HG02678 (cell line): ENCODE measurements around the gene PAPPA2.
"Not testable (repeated sequence)": the region's sequence is repeated elsewhere in the genome, so short reads cannot be mapped to it uniquely, and the experiment has no call there.

Experiments used
- ATAC-seq: cut with Tn5 transposase; IDR thresholded peaks from one replicate; pipeline ENCODE4 v1.9.1; 2021; ENCODE audit warnings: mild to moderate bottlenecking, moderate library complexity; ENCODE audit not compliant: unreplicated experiment

The PAPPA2 gene

GRCh38 chr1:176602388-176603004 is 139.5 kb downstream of the PAPPA2 start:
- no peak for ATAC-seq

GRCh38 chr1:176603696-176604095 is 140.7 kb downstream of the PAPPA2 start:
- no peak for ATAC-seq

- no peak for ATAC-seq
Observed at GRCh38 chr1:176604461-176604860, 141.5 kb downstream of the PAPPA2 start.

GRCh38 chr1:176605176-176605575 is 142.2 kb downstream of the PAPPA2 start:
- ATAC-seq: no peak

GRCh38 chr1:176609556-176610408 is 146.8 kb downstream of the PAPPA2 start:
- no peak for ATAC-seq

GRCh38 chr1:176612791-176613190 is 149.8 kb downstream of the PAPPA2 start:
- no peak for ATAC-seq

- no peak for ATAC-seq
Observed at GRCh38 chr1:176617881-176618280, 154.9 kb downstream of the PAPPA2 start.

- ATAC-seq: no peak
Observed at GRCh38 chr1:176619261-176619660, 156.3 kb downstream of the PAPPA2 start.

- ATAC-seq: no peak
Observed at GRCh38 chr1:176625365-176625764, 162.4 kb downstream of the PAPPA2 start.

- no peak for ATAC-seq
Observed at GRCh38 chr1:176626572-176627061, 163.6 kb downstream of the PAPPA2 start.

GRCh38 chr1:176628775-176629174 is 165.8 kb downstream of the PAPPA2 start:
- no peak for ATAC-seq

- not testable (repeated sequence) for ATAC-seq
Observed at GRCh38 chr1:176634733-176635132, 171.8 kb downstream of the PAPPA2 start.

GRCh38 chr1:176638713-176639526 is 175.9 kb downstream of the PAPPA2 start:
- ATAC-seq: no peak

- ATAC-seq: no peak
Observed at GRCh38 chr1:176643536-176643935, 180.6 kb downstream of the PAPPA2 start.

- ATAC-seq: no peak
Observed at GRCh38 chr1:176648556-176648955, 185.6 kb downstream of the PAPPA2 start.

GRCh38 chr1:176656257-176656995 is 193.5 kb downstream of the PAPPA2 start:
- ATAC-seq: no peak

GRCh38 chr1:176669782-176670181 is 206.8 kb downstream of the PAPPA2 start:
- no peak for ATAC-seq

- ATAC-seq: no peak
Observed at GRCh38 chr1:176670853-176671252, 207.9 kb downstream of the PAPPA2 start.

- no peak for ATAC-seq
Observed at GRCh38 chr1:176682830-176683535, 220.0 kb downstream of the PAPPA2 start.
